WTC11 (cell line): ENCODE data around the gene KCNIP3. TPM values are rescaled to one million over a fixed set of nuclear protein-coding genes. Genes with fewer than 3 reads are reported as not detected.

Experiments used
- ATAC-seq: fragments of 200-7000 bp; cut with Tn5 transposase; 2 replicates; pipeline ENCODE4 v1.10.0; 2021; ENCODE audit warnings: mild to moderate bottlenecking, moderate library complexity
- CTCF ChIA-PET: fragments of 300-600 bp; sonication (Branson Sonifier 250); formaldehyde crosslinking; loops from one replicate; lab custom pipeline; 2021; ENCODE audit warnings: antibody characterized with exemption; lab: Charles Lee
- POLR2A ChIA-PET: fragments of 350-600 bp; sonication (Branson Sonifier 250); formaldehyde crosslinking; loops from one replicate; lab custom pipeline; 2021; ENCODE audit warnings: antibody characterized with exemption; lab: Charles Lee
- DNase-seq: peaks from one replicate; pipeline ENCODE4 v3.0.0; 2021; ENCODE audit warnings: low spot score
- H3K27ac Mint-ChIP-seq: 2 replicates; pipeline ENCODE4 v1.8.0; 2021; ENCODE audit warnings: mixed read lengths
- H3K27me3 Mint-ChIP-seq: 2 replicates; pipeline ENCODE4 v1.8.0; 2021; ENCODE audit warnings: low read depth, mild to moderate bottlenecking, moderate library complexity, mixed read lengths
- H3K36me3 Mint-ChIP-seq: 2 replicates; pipeline ENCODE4 v1.8.0; 2021; ENCODE audit warnings: mixed read lengths
- H3K4me1 Mint-ChIP-seq: 2 replicates; pipeline ENCODE4 v1.8.0; 2022; ENCODE audit warnings: mixed read lengths
- H3K4me3 Mint-ChIP-seq: 2 replicates; pipeline ENCODE4 v1.8.0; 2021; ENCODE audit warnings: mild to moderate bottlenecking, moderate library complexity, mixed read lengths
- H3K9me3 Mint-ChIP-seq: 2 replicates; pipeline ENCODE4 v1.8.0; 2021; ENCODE audit warnings: mixed read lengths
- CDX4 ChIP-seq: fragments of 250-450 bp; sonication (Bioruptor Pico); IDR thresholded peaks from 2 replicates; pipeline ENCODE4 v1.9.0; 2021; ENCODE audit warnings: moderate library complexity, mild to moderate bottlenecking, inconsistent platforms, borderline replicate concordance
- ERG ChIP-seq: fragments of 250-450 bp; sonication (Bioruptor Pico); IDR thresholded peaks from 2 replicates; pipeline ENCODE4 v1.8.0; 2021; ENCODE audit warnings: mild to moderate bottlenecking
- FOXK1 ChIP-seq: sonication (generic); formaldehyde crosslinking; IDR thresholded peaks from 2 replicates; pipeline ENCODE4 v1.8.0; 2022; ENCODE audit warnings: mild to moderate bottlenecking, moderate library complexity, missing genetic modification reagents
- FOXP1 ChIP-seq: sonication (generic); formaldehyde crosslinking; IDR thresholded peaks from 2 replicates; pipeline ENCODE4 v1.8.0; 2022; ENCODE audit warnings: missing genetic modification reagents, mild to moderate bottlenecking, moderate library complexity, borderline replicate concordance
- GRHL2 ChIP-seq: fragments of 250-450 bp; sonication (Bioruptor Pico); IDR thresholded peaks from 2 replicates; pipeline ENCODE4 v1.8.0; 2022; ENCODE audit warnings: mild to moderate bottlenecking, moderate library complexity; ENCODE audit not compliant: insufficient replicate concordance, severe bottlenecking
- GTF2I ChIP-seq: fragments of 250-450 bp; sonication (Bioruptor Pico); conservative IDR thresholded peaks from 2 replicates; pipeline ENCODE4 v1.4.0; 2021; ENCODE audit warnings: mild to moderate bottlenecking
- JAZF1 ChIP-seq: fragments of 250-450 bp; sonication (Bioruptor Pico); IDR thresholded peaks from 2 replicates; pipeline ENCODE4 v1.9.0; 2021; ENCODE audit warnings: moderate library complexity, mild to moderate bottlenecking, inconsistent platforms
- KAT7 ChIP-seq: sonication (generic); formaldehyde crosslinking; IDR thresholded peaks from 2 replicates; pipeline ENCODE4 v1.8.1; 2023; ENCODE audit warnings: missing genetic modification reagents, mild to moderate bottlenecking, borderline replicate concordance
- MXD4 ChIP-seq: fragments of 250-450 bp; sonication (Bioruptor Pico); IDR thresholded peaks from 2 replicates; pipeline ENCODE4 v1.8.0; 2021; ENCODE audit warnings: mild to moderate bottlenecking, moderate library complexity, borderline replicate concordance
- NR3C1 ChIP-seq: sonication (generic); formaldehyde crosslinking; conservative IDR thresholded peaks from 2 replicates; pipeline ENCODE4 v1.8.1; 2023; ENCODE audit warnings: low read depth, mild to moderate bottlenecking, missing genetic modification reagents
- OVOL2 ChIP-seq: fragments of 250-450 bp; sonication (Bioruptor Pico); IDR thresholded peaks from 2 replicates; pipeline ENCODE4 v1.9.0; 2021; ENCODE audit warnings: mild to moderate bottlenecking, borderline replicate concordance
- TCF7 ChIP-seq: sonication (generic); formaldehyde crosslinking; IDR thresholded peaks from 2 replicates; pipeline ENCODE4 v1.8.0; 2022; ENCODE audit warnings: mild to moderate bottlenecking, low read depth, missing genetic modification reagents, moderate library complexity
- TEAD4 ChIP-seq: sonication (generic); formaldehyde crosslinking; IDR thresholded peaks from 2 replicates; pipeline ENCODE4 v1.8.0; 2022; ENCODE audit warnings: mild to moderate bottlenecking, missing genetic modification reagents
- ZBTB21 ChIP-seq: sonication (generic); formaldehyde crosslinking; IDR thresholded peaks from 2 replicates; pipeline ENCODE4 v1.8.1; 2023; ENCODE audit warnings: mild to moderate bottlenecking, missing genetic modification reagents, borderline replicate concordance
- ZNF263 ChIP-seq: sonication (generic); formaldehyde crosslinking; IDR thresholded peaks from 2 replicates; pipeline ENCODE4 v1.8.1; 2022; ENCODE audit warnings: low read depth, mild to moderate bottlenecking, moderate library complexity, missing genetic modification reagents
- ZNF281 ChIP-seq: sonication (generic); formaldehyde crosslinking; IDR thresholded peaks from 2 replicates; pipeline ENCODE4 v1.8.0; 2023; ENCODE audit warnings: mild to moderate bottlenecking, missing genetic modification reagents
- ZNF396 ChIP-seq: fragments of 250-450 bp; sonication (Bioruptor Pico); IDR thresholded peaks from 2 replicates; pipeline ENCODE4 v1.8.0; 2021; ENCODE audit warnings: mild to moderate bottlenecking, moderate library complexity, borderline replicate concordance
- ZNF671 ChIP-seq: fragments of 250-450 bp; sonication (Bioruptor Pico); IDR thresholded peaks from 2 replicates; pipeline ENCODE4 v1.8.0; 2021; ENCODE audit warnings: mild to moderate bottlenecking
- total RNA-seq: library from RNA; stranded (reverse); gene quantifications from 3 replicates; pipeline ENCODE4 v1.2.3, GENCODE V29; 2021
- TF ChIP-seq, protein P1 (sequence below): sonication (generic); formaldehyde crosslinking; IDR thresholded peaks from 2 replicates; pipeline ENCODE4 v1.8.1; 2023; ENCODE audit warnings: mild to moderate bottlenecking, moderate library complexity, missing genetic modification reagents
- TF ChIP-seq, protein P2 (sequence below): sonication (generic); formaldehyde crosslinking; IDR thresholded peaks from 2 replicates; pipeline ENCODE4 v1.8.1; 2023; ENCODE audit warnings: mild to moderate bottlenecking, missing genetic modification reagents, moderate library complexity
- TF ChIP-seq, protein P3 (sequence below): sonication (generic); formaldehyde crosslinking; IDR thresholded peaks from 2 replicates; pipeline ENCODE4 v1.8.1; 2022; ENCODE audit warnings: low read depth, missing genetic modification reagents, borderline replicate concordance

KCNIP3 gene
- total RNA-seq, 1 experiment from 2014 or later: 2.1 TPM

DNA sequence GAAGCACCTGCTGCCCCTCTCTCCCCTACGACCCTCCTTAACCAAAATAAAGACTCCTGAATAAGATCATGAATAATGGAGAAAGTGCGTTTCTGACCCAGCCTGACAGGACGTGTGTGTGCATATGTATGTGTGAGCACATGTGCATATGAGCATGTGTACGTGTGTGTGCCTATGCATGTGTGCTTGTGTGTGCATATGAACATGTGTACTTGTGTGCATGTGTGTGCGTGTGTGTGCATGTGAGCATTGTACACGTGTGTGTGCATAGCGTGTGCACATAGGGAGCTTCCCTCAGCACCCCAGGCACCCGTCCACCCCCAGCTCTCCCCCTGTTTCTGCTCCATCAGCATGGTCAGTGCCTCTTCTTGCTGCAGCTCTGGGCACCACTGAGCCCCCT lies 10.7 kb downstream of the KCNIP3 start (continued):
- TF ChIP-seq ERG (CRISPR knock-in tag): no peak
- TF ChIP-seq, all 79 proteins: peak for 0

GRCh38 chr2:95308426-95308990 lies 11.4 kb downstream of the KCNIP3 start:
- TF ChIP-seq FOXK1 (CRISPR knock-in tag) (no peak), ZNF396 (CRISPR knock-in tag) (no peak), GRHL2 (CRISPR knock-in tag) (no peak), ZNF671 (CRISPR knock-in tag) (no peak), GTF2I (no peak), OVOL2 (CRISPR knock-in tag) (no peak), TEAD4 (CRISPR knock-in tag) (no peak), NR3C1 (CRISPR knock-in tag) (no peak)
- TF ChIP-seq, protein P1, sequence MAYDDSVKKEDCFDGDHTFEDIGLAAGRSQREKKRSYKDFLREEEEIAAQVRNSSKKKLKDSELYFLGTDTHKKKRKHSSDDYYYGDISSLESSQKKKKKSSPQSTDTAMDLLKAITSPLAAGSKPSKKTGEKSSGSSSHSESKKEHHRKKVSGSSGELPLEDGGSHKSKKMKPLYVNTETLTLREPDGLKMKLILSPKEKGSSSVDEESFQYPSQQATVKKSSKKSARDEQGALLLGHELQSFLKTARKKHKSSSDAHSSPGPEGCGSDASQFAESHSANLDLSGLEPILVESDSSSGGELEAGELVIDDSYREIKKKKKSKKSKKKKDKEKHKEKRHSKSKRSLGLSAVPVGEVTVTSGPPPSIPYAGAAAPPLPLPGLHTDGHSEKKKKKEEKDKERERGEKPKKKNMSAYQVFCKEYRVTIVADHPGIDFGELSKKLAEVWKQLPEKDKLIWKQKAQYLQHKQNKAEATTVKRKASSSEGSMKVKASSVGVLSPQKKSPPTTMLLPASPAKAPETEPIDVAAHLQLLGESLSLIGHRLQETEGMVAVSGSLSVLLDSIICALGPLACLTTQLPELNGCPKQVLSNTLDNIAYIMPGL: no peak
- TF ChIP-seq, protein P2, sequence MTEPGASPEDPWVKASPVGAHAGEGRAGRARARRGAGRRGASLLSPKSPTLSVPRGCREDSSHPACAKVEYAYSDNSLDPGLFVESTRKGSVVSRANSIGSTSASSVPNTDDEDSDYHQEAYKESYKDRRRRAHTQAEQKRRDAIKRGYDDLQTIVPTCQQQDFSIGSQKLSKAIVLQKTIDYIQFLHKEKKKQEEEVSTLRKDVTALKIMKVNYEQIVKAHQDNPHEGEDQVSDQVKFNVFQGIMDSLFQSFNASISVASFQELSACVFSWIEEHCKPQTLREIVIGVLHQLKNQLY (CRISPR knock-in tag): no peak
- TF ChIP-seq, protein P3, sequence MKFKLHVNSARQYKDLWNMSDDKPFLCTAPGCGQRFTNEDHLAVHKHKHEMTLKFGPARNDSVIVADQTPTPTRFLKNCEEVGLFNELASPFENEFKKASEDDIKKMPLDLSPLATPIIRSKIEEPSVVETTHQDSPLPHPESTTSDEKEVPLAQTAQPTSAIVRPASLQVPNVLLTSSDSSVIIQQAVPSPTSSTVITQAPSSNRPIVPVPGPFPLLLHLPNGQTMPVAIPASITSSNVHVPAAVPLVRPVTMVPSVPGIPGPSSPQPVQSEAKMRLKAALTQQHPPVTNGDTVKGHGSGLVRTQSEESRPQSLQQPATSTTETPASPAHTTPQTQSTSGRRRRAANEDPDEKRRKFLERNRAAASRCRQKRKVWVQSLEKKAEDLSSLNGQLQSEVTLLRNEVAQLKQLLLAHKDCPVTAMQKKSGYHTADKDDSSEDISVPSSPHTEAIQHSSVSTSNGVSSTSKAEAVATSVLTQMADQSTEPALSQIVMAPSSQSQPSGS (CRISPR knock-in tag): no peak
- no peaks in the 10 kb centered on the region; the same call in 1 of the 2 replicates for H3K4me1 Mint-ChIP-seq
- DNase-seq (no peak), ATAC-seq (no peak)
- H3K9me3 Mint-ChIP-seq: no peaks in the 10 kb centered on the region
- no peaks in the 10 kb centered on the region for H3K36me3 Mint-ChIP-seq
- no peak overlapping the region for H3K4me3 Mint-ChIP-seq
- no peaks in the 10 kb centered on the region for H3K27me3 Mint-ChIP-seq
- no peak overlapping the region for H3K27ac Mint-ChIP-seq
- CTCF ChIA-PET: interaction anchor here (1.0 to 2.5 kb wide), 4 partner anchors 9 to 77 kb away, joined by 3 to 12 read pairs (median 4); no protein-coding TSS in a partner anchor
- POLR2A ChIA-PET: no interaction called here

- no peak for DNase-seq
- no peaks in the 10 kb centered on the region for H3K9me3 Mint-ChIP-seq
- CTCF ChIA-PET: interaction anchor here (1.4 to 2.5 kb wide), 2 partner anchors 32 to 78 kb away, joined by 3 to 12 read pairs; no protein-coding TSS in a partner anchor
- POLR2A ChIA-PET: no interaction called here
- no peak overlapping the region for H3K4me3 Mint-ChIP-seq
- no peaks in the 10 kb centered on the region; the same call in 1 of the 2 replicates for H3K4me1 Mint-ChIP-seq
- H3K27me3 Mint-ChIP-seq: no peaks in the 10 kb centered on the region
- H3K36me3 Mint-ChIP-seq: no peaks in the 10 kb centered on the region
- ATAC-seq: no peak
- H3K27ac Mint-ChIP-seq: no peak overlapping the region
- no peak for TF ChIP-seq ZBTB21
- TF ChIP-seq MXD4 (CRISPR knock-in tag): no peak
Observed at GRCh38 chr2:95309599-95309998, 12.5 kb downstream of the KCNIP3 start.

DNA sequence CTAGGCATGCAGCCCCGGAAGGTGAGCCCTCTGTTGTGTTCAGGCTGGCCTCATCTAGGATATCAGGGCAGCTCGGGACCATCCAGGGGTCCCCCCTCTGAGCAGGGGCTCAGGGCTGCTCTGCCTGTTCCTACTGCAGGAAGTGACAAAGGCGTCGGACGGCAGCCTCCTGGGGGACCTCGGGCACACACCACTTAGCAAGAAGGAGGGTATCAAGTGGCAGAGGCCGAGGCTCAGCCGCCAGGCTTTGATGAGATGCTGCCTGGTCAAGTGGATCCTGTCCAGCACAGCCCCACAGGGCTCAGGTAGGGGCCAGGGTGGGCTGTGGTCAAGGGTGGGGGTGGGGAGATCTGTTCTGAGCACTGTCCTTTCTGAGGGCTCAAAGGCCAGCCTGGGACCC lies 13.1 kb downstream of the KCNIP3 start:
- POLR2A ChIA-PET: no interaction called here
- H3K4me1 Mint-ChIP-seq: peaks cover 3% of the 10 kb centered on the region
- no peaks in the 10 kb centered on the region for H3K9me3 Mint-ChIP-seq
- H3K36me3 Mint-ChIP-seq: no peaks in the 10 kb centered on the region
- ATAC-seq (no peak), DNase-seq (no peak)
- H3K27me3 Mint-ChIP-seq: no peaks in the 10 kb centered on the region
- CTCF ChIA-PET: interaction anchor here (1.4 to 2.5 kb wide), 2 partner anchors 33 to 79 kb away, joined by 3 to 12 read pairs; no protein-coding TSS in a partner anchor
- no peak overlapping the region for H3K27ac Mint-ChIP-seq
- no peak overlapping the region for H3K4me3 Mint-ChIP-seq
- no peak for TF ChIP-seq ZNF263 (CRISPR knock-in tag)
- TF ChIP-seq JAZF1: no peak
- no peak for TF ChIP-seq ZNF281 (CRISPR knock-in tag)
- no peak for TF ChIP-seq KAT7
- no peak for TF ChIP-seq TCF7 (CRISPR knock-in tag)
- TF ChIP-seq FOXP1 (CRISPR knock-in tag): no peak
- TF ChIP-seq CDX4 (CRISPR knock-in tag): no peak
